Measurements from ENCODE around the gene GPR89B. TPM values are rescaled to one million over a fixed set of nuclear protein-coding genes. Genes with fewer than 3 reads are reported as not detected.
"Not testable (repeated sequence)": the region's sequence is repeated elsewhere in the genome, so short reads cannot be mapped to it uniquely, and the experiment has no call there.

Gene GPR89B
- total RNA-seq, 4 donors from 2014 or later: 6.0 to 25.8 (median 16.6) TPM

- no CpG with 5 or more reads among the region's 58 CpGs for WGBS, 2 donors (ENCODE audit: low coverage in 1 of 2)
- H3K27ac ChIP-seq, ATAC-seq, H3K36me3 ChIP-seq, H3K9me3 ChIP-seq: not testable (repeated sequence)
- peaks cover 57% of the 10 kb centered on the region for H3K27me3 ChIP-seq
- H3K4me3 ChIP-seq: peak overlapping the region in 1 of 2 donors; percentile 38
- peaks cover 0 to 11% (median 0%) of the 10 kb centered on the region in 3 donors for H3K4me1 ChIP-seq
Observed at GRCh38 chr1:148014289-148015200, 86.3 kb downstream of the GPR89B start.

DNA sequence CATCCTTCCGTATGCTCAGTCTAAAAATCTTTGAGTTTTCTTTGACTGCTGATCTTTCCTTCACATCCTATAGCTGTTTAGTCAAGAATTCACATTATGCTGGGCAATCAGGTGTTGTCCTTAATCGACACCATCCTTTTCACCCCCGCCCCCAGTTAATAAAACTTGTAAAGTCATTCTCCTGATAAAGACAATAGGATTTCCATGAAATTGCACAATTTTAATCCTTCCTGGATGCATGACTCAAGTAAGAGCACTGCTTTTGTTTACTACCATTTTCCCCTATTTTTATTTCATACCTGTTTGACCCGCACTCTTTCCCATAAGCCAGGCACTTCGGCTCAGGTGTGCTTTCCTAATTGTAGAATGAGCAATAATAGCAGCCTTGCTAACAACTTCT lies 96.7 kb downstream of the GPR89B start:
- H3K27me3 ChIP-seq, H3K9me3 ChIP-seq, H3K27ac ChIP-seq, H3K4me3 ChIP-seq, ATAC-seq, H3K4me1 ChIP-seq, H3K36me3 ChIP-seq: not testable (repeated sequence)
- 82 to 94% methylated on average over 2 to 5 of the region's 5 CpGs for WGBS, 2 donors (ENCODE audit: low coverage in 1 of 2)

DNA sequence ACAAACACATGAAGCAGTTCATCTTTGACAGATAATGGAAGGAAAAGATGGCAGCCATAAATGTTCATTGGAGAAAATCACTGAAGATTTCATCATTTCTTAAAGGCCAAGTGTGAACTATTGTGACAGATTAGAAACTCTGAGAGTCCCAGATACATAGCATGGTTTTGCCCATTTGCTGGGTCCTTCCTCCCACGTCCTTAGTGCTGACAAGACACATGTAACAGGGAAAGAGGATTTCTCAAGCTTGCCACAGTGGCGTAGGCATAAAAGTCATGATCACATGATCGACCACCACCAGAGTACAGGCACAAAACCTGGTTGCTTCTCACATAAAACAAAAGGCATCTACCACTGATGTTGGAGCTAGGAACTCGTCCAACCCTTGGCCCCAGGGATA lies 98.8 kb downstream of the GPR89B start:
- H3K9me3 ChIP-seq, H3K27me3 ChIP-seq, ATAC-seq, H3K36me3 ChIP-seq, H3K4me1 ChIP-seq, H3K27ac ChIP-seq, H3K4me3 ChIP-seq: not testable (repeated sequence)
- no CpG with 5 or more reads among the region's 4 CpGs for WGBS, 2 donors (ENCODE audit: low coverage in 1 of 2)

- H3K4me1 ChIP-seq, H3K4me3 ChIP-seq, H3K9me3 ChIP-seq, H3K36me3 ChIP-seq, ATAC-seq, H3K27ac ChIP-seq: not testable (repeated sequence)
- peaks cover 23% of the 10 kb centered on the region for H3K27me3 ChIP-seq
- WGBS, 2 donors (ENCODE audit: low coverage in 1 of 2): 50% methylated on average over 2 of the region's 3 CpGs; no CpG with 5 or more reads in 1 of the 2 donors
Observed at GRCh38 chr1:148032247-148032646, 104.0 kb downstream of the GPR89B start.

DNA sequence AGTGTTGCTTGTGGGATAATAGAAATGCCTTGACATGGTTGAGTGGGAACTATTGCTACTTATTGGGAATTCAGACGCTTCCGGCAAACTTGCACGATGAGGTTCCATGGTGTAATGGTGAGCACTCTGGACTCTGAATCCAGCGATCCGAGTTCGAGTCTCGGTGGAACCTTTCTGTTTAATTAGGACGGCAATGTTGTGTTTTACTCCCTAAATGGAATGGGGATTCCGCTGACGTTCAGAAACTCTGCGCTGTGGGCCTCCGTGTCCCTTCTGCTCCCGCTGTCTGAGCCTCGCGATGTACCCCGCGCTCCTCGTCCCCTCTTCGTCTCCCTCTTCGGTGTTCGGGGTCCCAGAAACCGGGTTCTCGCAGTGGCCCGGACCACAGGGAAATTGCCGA lies 104.5 kb downstream of the GPR89B start:
- peak; percentile 75 for ATAC-seq
- not testable (repeated sequence) for H3K4me1 ChIP-seq, H3K9me3 ChIP-seq, H3K36me3 ChIP-seq, H3K27ac ChIP-seq
- Histone ChIP-seq H3K4me3 (peak overlapping the region in 1 of 2 donors; percentile 34), H3K27me3 (peaks cover 23% of the 10 kb centered on the region)
- WGBS, 2 donors (ENCODE audit: low coverage in 1 of 2): no CpG with 5 or more reads among the region's 25 CpGs

DNA sequence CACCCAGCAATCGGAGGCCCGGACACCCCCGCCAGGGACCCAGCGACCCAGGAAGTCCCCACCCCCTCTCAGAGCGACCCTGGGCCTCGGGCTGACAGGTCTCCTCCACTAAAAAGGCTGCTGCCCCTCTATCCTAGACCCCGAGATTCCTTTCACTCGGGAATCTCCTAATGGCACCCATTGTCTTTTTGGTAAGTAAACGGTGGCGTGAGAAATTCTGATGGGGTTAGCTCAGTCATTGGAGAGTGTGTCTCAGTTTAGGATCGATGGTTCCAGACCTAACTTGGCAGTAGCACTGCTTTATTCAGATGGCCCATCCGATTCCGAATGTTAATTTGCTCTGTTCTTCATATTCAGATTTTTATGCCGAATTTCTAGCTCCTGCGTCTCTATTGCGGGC lies 104.9 kb downstream of the GPR89B start:
- Histone ChIP-seq H3K4me3 (peak overlapping the region in 1 of 2 donors; percentile 34), H3K27me3 (peaks cover 23% of the 10 kb centered on the region)
- not testable (repeated sequence) for H3K27ac ChIP-seq, H3K9me3 ChIP-seq, H3K36me3 ChIP-seq, H3K4me1 ChIP-seq
- peak; percentile 25 for ATAC-seq
- 0% methylated on average over 3 of the region's 16 CpGs; no CpG with 5 or more reads in 1 of the 2 donors for WGBS, 2 donors (ENCODE audit: low coverage in 1 of 2)

- ATAC-seq: peak; percentile 1
- H3K36me3 ChIP-seq, H3K4me1 ChIP-seq, H3K9me3 ChIP-seq: not testable (repeated sequence)
- Histone ChIP-seq H3K27me3 (peaks cover 23% of the 10 kb centered on the region), H3K27ac (peak overlapping the region in 2 of 4 donors; percentile 53 to 74), H3K4me3 (peak overlapping the region; percentile 33 to 46)
- WGBS, 2 donors (ENCODE audit: low coverage in 1 of 2): 20% methylated on average over 4 of the region's 21 CpGs; no CpG with 5 or more reads in 1 of the 2 donors
Observed at GRCh38 chr1:148037850-148038461, 109.7 kb downstream of the GPR89B start.

DNA sequence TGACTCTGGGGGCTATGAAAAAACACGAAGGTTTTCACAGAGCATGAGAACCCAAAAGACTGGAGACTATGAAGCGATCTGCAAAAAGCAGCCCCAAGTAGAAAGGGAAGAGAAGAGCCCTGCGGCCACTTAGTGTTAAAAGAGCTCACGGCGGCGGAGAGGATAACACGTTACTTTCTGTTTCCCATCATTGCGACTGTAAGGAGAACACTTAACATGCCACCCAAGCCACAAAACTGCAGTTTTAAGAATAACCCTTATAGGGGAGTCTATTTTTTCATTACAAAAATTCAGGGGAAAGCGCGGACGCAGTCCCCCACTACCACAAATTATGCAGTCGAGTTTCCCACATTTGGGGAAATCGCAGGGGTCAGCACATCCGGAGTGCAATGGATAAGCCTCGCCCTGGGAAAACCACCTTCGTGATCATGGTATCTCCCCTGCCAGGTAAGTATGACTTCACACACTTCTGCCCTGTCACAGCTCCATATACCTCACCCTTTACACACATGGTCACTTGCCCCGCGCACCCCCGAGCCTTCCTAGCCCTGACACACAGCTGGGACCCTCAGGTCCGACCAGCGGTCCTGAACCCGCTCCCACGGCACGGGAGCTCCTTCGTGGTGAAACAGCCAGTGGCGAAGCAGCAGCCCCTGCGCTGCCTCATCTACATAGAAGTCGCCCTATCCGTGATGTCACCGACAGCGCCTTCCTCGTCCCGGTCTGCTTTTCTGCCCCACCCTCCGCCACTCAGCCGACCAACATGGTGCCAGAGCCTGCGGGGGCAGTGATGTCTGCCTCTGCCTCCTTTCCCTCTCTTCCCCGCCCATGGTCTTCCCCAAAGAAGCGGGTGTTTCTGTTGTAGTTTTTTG lies 110.5 kb downstream of the GPR89B start:
- H3K9me3 ChIP-seq, H3K4me1 ChIP-seq, H3K36me3 ChIP-seq: not testable (repeated sequence)
- peak; percentile 70 to 93 for TF ChIP-seq POLR2A (IDR thresholded peaks at IDR 0.05)
- peak; percentile 77 for TF ChIP-seq POLR2AphosphoS5 (IDR thresholded peaks at IDR 0.05)
- 0% methylated on average over 7 to 13 of the region's 38 CpGs for WGBS, 2 donors (ENCODE audit: low coverage in 1 of 2)
- peak overlapping the region in 3 of 4 donors; percentile 38 to 74 (median 53) for H3K27ac ChIP-seq
- ATAC-seq: peak; percentile 91
- peak overlapping the region; percentile 33 to 46 for H3K4me3 ChIP-seq
- H3K27me3 ChIP-seq: peaks cover 18% of the 10 kb centered on the region

Small RNAs within 50 kb of the gene (small RNA-seq; reads per million reads assigned to genes)
- 0 reads per million in 4 donors for gene RNU1-129P
- gene RNVU1-7: 0.86 to 4.6 (median 2.6) reads per million in 4 donors

Other genes starting within 250 kb of the GPR89B start
- gene GJA5, start 167.8 kb upstream of the GPR89B start, total RNA-seq: 10 to 100 TPM in 2 of 4 donors, 1 to 10 TPM in 2; 3.9 to 17.4 (median 7.9) TPM
- gene GJA8, start 25.6 kb upstream of the GPR89B start, total RNA-seq: not detected
- gene NBPF11, start 223.9 kb downstream of the GPR89B start, total RNA-seq: 1 to 10 TPM; 5.9 to 7.3 (median 6.7) TPM